CD8-positive, alpha-beta memory T cell (primary cell): Measurements from ENCODE around the gene OR5B3. TPM values are rescaled to one million over a fixed set of nuclear protein-coding genes. Genes with fewer than 3 reads are reported as not detected.

Experiments used
- CTCF ChIA-PET: fragments of 350-600 bp; sonication (Branson Sonifier 250); formaldehyde crosslinking; loops from one replicate; lab custom pipeline; 2021; ENCODE audit warnings: antibody characterized with exemption; lab: Charles Lee
- POLR2A ChIA-PET: fragments of 350-600 bp; sonication (Branson Sonifier 250); formaldehyde crosslinking; loops from one replicate; lab custom pipeline; 2021; ENCODE audit warnings: antibody characterized with exemption; lab: Charles Lee
- DNase-seq, 5 donors: peaks; one replicate each; pipeline versions ENCODE4 v3.0.0 to v3.0.0-alpha.2; 2020 to 2022; ENCODE audit warnings: mixed read lengths in 1 of 5
- H3K27ac ChIP-seq: one replicate; pipeline ENCODE4 v1.7.0; 2013; ENCODE audit warnings: low read depth, mild to moderate bottlenecking, low read length, moderate library complexity
- H3K27me3 ChIP-seq: 2 replicates; pipeline ENCODE4 v1.7.0; 2013; ENCODE audit warnings: low read length, mild to moderate bottlenecking; ENCODE audit not compliant: insufficient read depth, poor library complexity, severe bottlenecking
- H3K36me3 ChIP-seq: 2 replicates; pipeline ENCODE4 v1.7.0; 2013; ENCODE audit warnings: mild to moderate bottlenecking, low read length, moderate library complexity; ENCODE audit not compliant: insufficient read depth
- H3K4me1 ChIP-seq: 2 replicates; pipeline ENCODE4 v1.7.0; 2013; ENCODE audit warnings: mild to moderate bottlenecking, low read length, moderate library complexity; ENCODE audit not compliant: insufficient read depth
- H3K4me3 ChIP-seq: 2 replicates; pipeline ENCODE4 v1.7.0; 2013; ENCODE audit warnings: mild to moderate bottlenecking, low read length
- H3K9me3 ChIP-seq: 2 replicates; pipeline ENCODE4 v1.7.0; 2013; ENCODE audit warnings: mild to moderate bottlenecking, low read length
- H3K27ac Mint-ChIP-seq, 8 donors: one replicate each; pipeline ENCODE4 v1.8.0; 2020 to 2021; ENCODE audit warnings: mixed read lengths in 8 of 8, mild to moderate bottlenecking in 6 of 8, inconsistent platforms in 3 of 8, moderate library complexity in 3 of 8
- H3K27me3 Mint-ChIP-seq, 2 donors: one replicate each; pipeline ENCODE4 v1.8.0; 2020 to 2021; ENCODE audit warnings: mixed read lengths in 2 of 2, mild to moderate bottlenecking in 1 of 2, moderate library complexity in 1 of 2
- H3K36me3 Mint-ChIP-seq, 3 donors: one replicate each; pipeline ENCODE4 v1.8.0; 2020 to 2021; ENCODE audit warnings: mixed read lengths in 3 of 3, inconsistent platforms in 1 of 3, mild to moderate bottlenecking in 1 of 3
- H3K4me1 Mint-ChIP-seq, 3 donors: one replicate each; pipeline ENCODE4 v1.8.0; 2020 to 2021; ENCODE audit warnings: mixed read lengths in 3 of 3, inconsistent platforms in 1 of 3, mild to moderate bottlenecking in 1 of 3
- H3K4me3 Mint-ChIP-seq, 7 donors: one replicate each; pipeline ENCODE4 v1.8.0; 2020 to 2021; ENCODE audit warnings: mixed read lengths in 7 of 7, mild to moderate bottlenecking in 6 of 7, moderate library complexity in 4 of 7, inconsistent platforms in 2 of 7
- H3K9me3 Mint-ChIP-seq, 5 donors: one replicate each; pipeline ENCODE4 v1.8.0; 2020 to 2022; ENCODE audit warnings: mixed read lengths in 5 of 5, mild to moderate bottlenecking in 3 of 5, moderate library complexity in 2 of 5, inconsistent platforms in 1 of 5
- polyA plus RNA-seq: library from polyadenylated mRNA; unstranded; fragments of 300-500 nt; fragmentation: Illumina TruSeq; gene quantifications from one replicate; pipeline ENCODE4 v1.2.3, GENCODE V29; 2021
- total RNA-seq, 2 experiments: library from RNA; stranded (reverse); gene quantifications; one replicate each; pipeline ENCODE4 v1.2.3, GENCODE V29; 2021

Gene OR5B3
- total RNA-seq (not detected), polyA plus RNA-seq (not detected)

DNA sequence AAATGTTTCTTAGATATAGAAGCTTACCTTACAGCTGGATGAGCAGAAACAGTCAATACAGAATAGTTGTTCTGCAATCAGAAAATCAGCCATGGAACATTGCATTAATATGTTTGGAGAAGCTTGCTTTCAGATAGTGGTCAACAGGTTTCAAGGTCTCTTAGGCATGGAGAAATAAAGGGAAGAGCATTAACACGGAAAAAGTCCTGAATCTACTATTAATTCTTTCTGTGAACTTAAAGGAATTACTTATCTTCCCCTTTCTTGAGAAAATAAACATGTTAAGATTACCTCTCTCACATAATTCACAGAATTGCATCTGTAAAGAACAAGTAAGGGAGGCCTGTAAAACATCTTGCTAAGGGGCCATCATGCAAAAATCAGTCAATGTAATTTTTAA is at the start of gene OR5B3:
Gene OR5B3, minus strand, starts transcription at position 101 of the 400 bp plus-strand sequence. CDS start 3,465 bp downstream, outside the sequence.
- DNase-seq = no peak
- Histone ChIP-seq H3K36me3 (no peaks in the 10 kb centered on the region), H3K27ac (no peak within 1 kb of the TSS), H3K4me3 (no peak within 1 kb of the TSS), H3K4me1 (no peaks in the 10 kb centered on the region), H3K9me3 (no peaks in the 10 kb centered on the region), H3K27me3 (no peaks in the 10 kb centered on the region)
- H3K9me3 Mint-ChIP-seq = peaks cover 24 to 39% (median 35%) of the 10 kb centered on the region in 5 donors
- ChIA-PET CTCF (no interaction called here), POLR2A (no interaction called here)
- H3K27ac Mint-ChIP-seq = no peak within 1 kb of the TSS
- H3K36me3 Mint-ChIP-seq = peaks cover 0 to 4% (median 0%) of the 10 kb centered on the region in 3 donors
- no peak within 1 kb of the TSS for H3K4me3 Mint-ChIP-seq
- H3K27me3 Mint-ChIP-seq = peaks cover 10 to 15% of the 10 kb centered on the region in 2 donors
- H3K4me1 Mint-ChIP-seq = no peaks in the 10 kb centered on the region

DNA sequence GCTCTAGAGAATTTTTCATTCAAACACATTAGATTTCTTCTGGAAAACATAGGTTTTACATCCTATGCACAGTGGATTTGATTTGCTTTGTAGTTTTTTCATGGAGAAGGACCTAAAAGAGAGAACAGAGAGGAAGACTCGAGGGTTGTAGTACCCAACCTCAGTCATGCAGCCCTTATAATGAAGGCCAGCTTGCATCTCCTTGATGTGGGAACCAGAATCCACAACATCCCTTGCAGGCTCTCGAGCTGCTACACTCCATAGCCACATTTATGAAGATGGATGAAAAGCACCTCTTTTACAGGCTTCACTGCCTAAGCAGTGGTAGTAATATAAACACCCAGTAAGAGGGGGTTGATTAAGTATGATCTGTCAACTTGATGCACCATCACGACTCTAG is 44.9 kb upstream of the OR5B3 start:
- DNase-seq = no peak
- H3K27ac Mint-ChIP-seq = no peak overlapping the region
- H3K36me3 Mint-ChIP-seq = no peaks in the 10 kb centered on the region
- no peak overlapping the region for H3K4me3 ChIP-seq
- H3K27ac ChIP-seq = no peak overlapping the region
- ChIA-PET CTCF (no interaction called here), POLR2A (no interaction called here)
- no peaks in the 10 kb centered on the region for H3K4me1 ChIP-seq
- H3K9me3 ChIP-seq = no peaks in the 10 kb centered on the region
- H3K36me3 ChIP-seq = no peaks in the 10 kb centered on the region
- peaks cover 0 to 5% (median 0%) of the 10 kb centered on the region in 3 donors for H3K4me1 Mint-ChIP-seq
- H3K9me3 Mint-ChIP-seq = peaks cover 0 to 6% (median 0%) of the 10 kb centered on the region in 5 donors
- no peaks in the 10 kb centered on the region for H3K27me3 ChIP-seq
- no peak overlapping the region for H3K4me3 Mint-ChIP-seq
- H3K27me3 Mint-ChIP-seq = peaks cover 0 to 7% of the 10 kb centered on the region in 2 donors

- Mint-ChIP-seq H3K27ac (peak overlapping the region in 1 of 8 donors; percentile 51), H3K9me3 (peaks cover 0 to 6% (median 3%) of the 10 kb centered on the region in 5 donors), H3K27me3 (peaks cover 5 to 7% of the 10 kb centered on the region in 2 donors), H3K36me3 (no peaks in the 10 kb centered on the region), H3K4me3 (no peak overlapping the region), H3K4me1 (peaks cover 0 to under 1% (median 0%) of the 10 kb centered on the region in 3 donors)
- Histone ChIP-seq H3K27ac (no peak overlapping the region), H3K27me3 (no peaks in the 10 kb centered on the region), H3K4me1 (no peaks in the 10 kb centered on the region), H3K36me3 (no peaks in the 10 kb centered on the region), H3K4me3 (no peak overlapping the region), H3K9me3 (no peaks in the 10 kb centered on the region)
- POLR2A ChIA-PET = no interaction called here
- CTCF ChIA-PET = no interaction called here
- no peak for DNase-seq
Measured at GRCh38 chr11:58446294-58446693, 39.6 kb upstream of the OR5B3 start.

GRCh38 chr11:58444300-58444699 is 37.6 kb upstream of the OR5B3 start:
- no peak for DNase-seq
- Mint-ChIP-seq H3K4me3 (no peak overlapping the region), H3K4me1 (no peaks in the 10 kb centered on the region), H3K27ac (no peak overlapping the region), H3K27me3 (peaks cover 3 to 7% of the 10 kb centered on the region in 2 donors), H3K9me3 (peaks cover 0 to 3% (median 0%) of the 10 kb centered on the region in 5 donors), H3K36me3 (no peaks in the 10 kb centered on the region)
- POLR2A ChIA-PET = no interaction called here
- Histone ChIP-seq H3K27ac (no peak overlapping the region), H3K36me3 (no peaks in the 10 kb centered on the region), H3K9me3 (no peaks in the 10 kb centered on the region), H3K4me1 (no peaks in the 10 kb centered on the region), H3K4me3 (no peak overlapping the region), H3K27me3 (no peaks in the 10 kb centered on the region)
- CTCF ChIA-PET = no interaction called here

DNA sequence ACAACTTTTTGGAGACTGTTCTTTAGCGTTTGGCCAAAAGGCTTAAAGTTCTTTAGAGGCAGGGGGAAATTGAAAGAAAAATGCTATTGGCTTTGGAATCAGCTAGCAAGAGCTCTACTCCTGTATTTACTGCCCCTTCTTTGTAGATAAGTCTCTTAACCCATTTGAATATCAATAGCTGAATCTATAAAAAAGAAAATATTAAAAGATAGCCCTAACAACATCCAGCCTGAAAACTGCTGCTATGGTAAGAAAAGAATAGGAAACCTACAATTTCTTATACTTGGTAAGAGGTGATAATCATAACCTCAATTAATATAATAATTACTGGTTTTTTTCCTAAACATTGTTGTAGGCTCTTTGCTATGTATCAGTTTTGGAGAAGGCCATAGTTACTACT is 35.5 kb upstream of the OR5B3 start, which contains the start of gene OR5B12:
Gene OR5B12, minus strand, starts transcription at position 101 of the 400 bp plus-strand sequence. CDS start 2,085 bp downstream, outside the sequence.
- no peak within 1 kb of the TSS for H3K4me3 ChIP-seq
- H3K36me3 Mint-ChIP-seq = no peaks in the 10 kb centered on the region
- no peaks in the 10 kb centered on the region for H3K4me1 ChIP-seq
- no peak within 1 kb of the TSS for H3K27ac Mint-ChIP-seq
- POLR2A ChIA-PET = no interaction called here
- no peaks in the 10 kb centered on the region for H3K27me3 ChIP-seq
- H3K4me3 Mint-ChIP-seq = no peak within 1 kb of the TSS
- peaks cover 2 to 7% of the 10 kb centered on the region in 2 donors for H3K27me3 Mint-ChIP-seq
- no peak for DNase-seq
- no peaks in the 10 kb centered on the region for H3K9me3 ChIP-seq
- H3K4me1 Mint-ChIP-seq = no peaks in the 10 kb centered on the region
- H3K9me3 Mint-ChIP-seq = peaks cover 0 to 6% (median 2%) of the 10 kb centered on the region in 5 donors
- CTCF ChIA-PET = no interaction called here
- H3K36me3 ChIP-seq = no peaks in the 10 kb centered on the region
- H3K27ac ChIP-seq = no peak within 1 kb of the TSS

DNA sequence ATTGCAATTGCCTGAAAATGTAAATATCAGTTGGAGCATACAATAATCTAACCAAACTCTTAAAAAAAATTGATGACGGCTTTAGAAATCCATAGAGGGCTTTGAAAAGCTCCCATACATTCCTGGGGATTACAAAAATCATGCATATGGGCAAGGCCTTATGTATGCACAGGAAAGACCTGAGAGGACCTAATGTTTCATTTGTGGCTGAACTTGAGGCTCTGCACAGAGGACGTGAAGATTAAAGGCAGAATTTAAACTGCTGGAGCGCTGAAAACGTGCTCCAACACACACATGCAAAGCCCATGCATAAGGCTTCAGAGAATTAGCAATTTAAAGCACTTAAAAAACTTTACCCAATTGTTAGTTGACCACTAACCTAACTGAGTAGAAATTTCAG is 31.8 kb upstream of the OR5B3 start:
- no peak overlapping the region for H3K27ac Mint-ChIP-seq
- no peaks in the 10 kb centered on the region for H3K36me3 Mint-ChIP-seq
- Histone ChIP-seq H3K4me3 (no peak overlapping the region), H3K9me3 (no peaks in the 10 kb centered on the region), H3K27ac (no peak overlapping the region), H3K4me1 (no peaks in the 10 kb centered on the region), H3K27me3 (no peaks in the 10 kb centered on the region), H3K36me3 (no peaks in the 10 kb centered on the region)
- CTCF ChIA-PET = no interaction called here
- no peak overlapping the region for H3K4me3 Mint-ChIP-seq
- POLR2A ChIA-PET = no interaction called here
- H3K9me3 Mint-ChIP-seq = peaks cover 0 to 6% (median 3%) of the 10 kb centered on the region in 5 donors
- no peaks in the 10 kb centered on the region for H3K4me1 Mint-ChIP-seq
- no peak for DNase-seq
- H3K27me3 Mint-ChIP-seq = peaks cover 0 to 4% of the 10 kb centered on the region in 2 donors

DNA sequence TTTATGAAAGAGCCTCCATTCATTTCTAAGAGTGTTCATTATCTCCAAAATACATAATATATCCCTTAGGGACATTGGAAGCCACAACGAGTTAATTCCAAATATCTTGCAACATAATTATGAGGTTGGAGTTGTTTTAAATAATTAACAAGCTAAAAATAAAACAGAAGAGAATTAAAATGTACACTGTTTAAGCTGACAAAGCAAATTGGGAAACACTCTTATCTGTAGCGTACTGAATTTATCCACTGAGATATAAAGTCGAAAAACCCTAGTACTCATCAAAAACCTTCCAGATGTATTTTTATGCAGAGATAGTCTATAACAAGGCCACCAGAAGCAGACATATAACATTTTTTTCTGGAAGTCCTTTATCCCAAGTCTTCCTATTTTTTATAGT is 27.5 kb upstream of the OR5B3 start:
- Mint-ChIP-seq H3K27me3 (peaks cover 5% of the 10 kb centered on the region in 2 donors), H3K9me3 (peaks cover 2 to 13% (median 7%) of the 10 kb centered on the region in 5 donors), H3K4me1 (no peaks in the 10 kb centered on the region), H3K4me3 (no peak overlapping the region), H3K27ac (no peak overlapping the region), H3K36me3 (peaks cover 0 to 3% (median 0%) of the 10 kb centered on the region in 3 donors)
- no peak overlapping the region for H3K27ac ChIP-seq
- H3K9me3 ChIP-seq = no peaks in the 10 kb centered on the region
- H3K36me3 ChIP-seq = no peaks in the 10 kb centered on the region
- CTCF ChIA-PET = no interaction called here
- H3K27me3 ChIP-seq = no peaks in the 10 kb centered on the region
- DNase-seq = no peak
- no peaks in the 10 kb centered on the region for H3K4me1 ChIP-seq
- POLR2A ChIA-PET = no interaction called here
- H3K4me3 ChIP-seq = no peak overlapping the region

DNA sequence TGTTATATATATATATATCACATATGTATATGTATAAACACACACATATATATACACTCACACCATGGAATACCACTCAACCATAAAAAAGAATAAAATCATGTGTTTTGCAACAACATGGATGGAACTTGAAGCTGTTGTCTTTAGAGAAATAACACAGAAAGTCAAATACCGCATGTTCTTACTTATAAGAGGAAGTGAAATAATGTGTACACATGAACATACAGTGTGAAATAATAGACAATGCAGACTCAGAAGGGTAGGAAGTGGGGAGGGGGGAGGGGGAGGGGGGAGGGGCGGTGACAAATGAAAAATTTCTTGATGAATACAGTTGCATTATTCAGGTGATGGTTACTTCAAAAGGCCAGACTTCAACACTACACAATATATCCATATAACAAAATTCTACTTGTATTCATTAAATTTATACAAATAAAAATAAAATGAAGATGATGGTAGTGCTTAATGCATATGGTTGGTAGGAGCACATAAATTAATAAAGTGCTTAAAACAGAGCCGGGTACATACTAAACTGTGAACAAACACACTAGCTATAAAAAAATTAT is 27.0 kb upstream of the OR5B3 start:
- Histone ChIP-seq H3K27ac (no peak overlapping the region), H3K36me3 (no peaks in the 10 kb centered on the region), H3K4me1 (no peaks in the 10 kb centered on the region), H3K4me3 (no peak overlapping the region), H3K27me3 (no peaks in the 10 kb centered on the region), H3K9me3 (no peaks in the 10 kb centered on the region)
- Mint-ChIP-seq H3K27ac (no peak overlapping the region), H3K27me3 (peaks cover 5 to 10% of the 10 kb centered on the region in 2 donors), H3K9me3 (peaks cover 6 to 18% (median 12%) of the 10 kb centered on the region in 5 donors), H3K36me3 (peaks cover 0 to 3% (median 0%) of the 10 kb centered on the region in 3 donors), H3K4me3 (no peak overlapping the region), H3K4me1 (no peaks in the 10 kb centered on the region)
- DNase-seq = no peak
- ChIA-PET POLR2A (no interaction called here), CTCF (no interaction called here)
